WTC11 (cell line): ENCODE data around the gene PHTF1. TPM values are rescaled to one million over a fixed set of nuclear protein-coding genes. Genes with fewer than 3 reads are reported as not detected.

Source experiments
- ATAC-seq: fragments of 200-7000 bp; cut with Tn5 transposase; 2 replicates; pipeline ENCODE4 v1.10.0; 2021; ENCODE audit warnings: mild to moderate bottlenecking, moderate library complexity
- CTCF ChIA-PET: fragments of 300-600 bp; sonication (Branson Sonifier 250); formaldehyde crosslinking; loops from one replicate; lab custom pipeline; 2021; ENCODE audit warnings: antibody characterized with exemption; lab: Charles Lee
- POLR2A ChIA-PET: fragments of 350-600 bp; sonication (Branson Sonifier 250); formaldehyde crosslinking; loops from one replicate; lab custom pipeline; 2021; ENCODE audit warnings: antibody characterized with exemption; lab: Charles Lee
- DNase-seq: peaks from one replicate; pipeline ENCODE4 v3.0.0; 2021; ENCODE audit warnings: low spot score
- H3K27ac Mint-ChIP-seq: 2 replicates; pipeline ENCODE4 v1.8.0; 2021; ENCODE audit warnings: mixed read lengths
- H3K27me3 Mint-ChIP-seq: 2 replicates; pipeline ENCODE4 v1.8.0; 2021; ENCODE audit warnings: low read depth, mild to moderate bottlenecking, moderate library complexity, mixed read lengths
- H3K36me3 Mint-ChIP-seq: 2 replicates; pipeline ENCODE4 v1.8.0; 2021; ENCODE audit warnings: mixed read lengths
- H3K4me1 Mint-ChIP-seq: 2 replicates; pipeline ENCODE4 v1.8.0; 2022; ENCODE audit warnings: mixed read lengths
- H3K4me3 Mint-ChIP-seq: 2 replicates; pipeline ENCODE4 v1.8.0; 2021; ENCODE audit warnings: mild to moderate bottlenecking, moderate library complexity, mixed read lengths
- H3K9me3 Mint-ChIP-seq: 2 replicates; pipeline ENCODE4 v1.8.0; 2021; ENCODE audit warnings: mixed read lengths
- FOXP1 ChIP-seq: sonication (generic); formaldehyde crosslinking; IDR thresholded peaks from 2 replicates; pipeline ENCODE4 v1.8.0; 2022; ENCODE audit warnings: missing genetic modification reagents, mild to moderate bottlenecking, moderate library complexity, borderline replicate concordance
- GABPB1 ChIP-seq: sonication (generic); formaldehyde crosslinking; IDR thresholded peaks from 2 replicates; pipeline ENCODE4 v1.8.1; 2023; ENCODE audit warnings: mild to moderate bottlenecking, missing genetic modification reagents
- GRHL2 ChIP-seq: fragments of 250-450 bp; sonication (Bioruptor Pico); IDR thresholded peaks from 2 replicates; pipeline ENCODE4 v1.8.0; 2022; ENCODE audit warnings: mild to moderate bottlenecking, moderate library complexity; ENCODE audit not compliant: insufficient replicate concordance, severe bottlenecking
- HMGA2 ChIP-seq: fragments of 250-450 bp; sonication (Bioruptor Pico); IDR thresholded peaks from 2 replicates; pipeline ENCODE4 v1.4.0; 2021; ENCODE audit warnings: mild to moderate bottlenecking, moderate library complexity
- JUN ChIP-seq: sonication (generic); formaldehyde crosslinking; IDR thresholded peaks from 2 replicates; pipeline ENCODE4 v1.8.0; 2023; ENCODE audit warnings: mild to moderate bottlenecking, missing genetic modification reagents
- MXD4 ChIP-seq: fragments of 250-450 bp; sonication (Bioruptor Pico); IDR thresholded peaks from 2 replicates; pipeline ENCODE4 v1.8.0; 2021; ENCODE audit warnings: mild to moderate bottlenecking, moderate library complexity, borderline replicate concordance
- MYBL2 ChIP-seq: sonication (generic); formaldehyde crosslinking; IDR thresholded peaks from 2 replicates; pipeline ENCODE4 v1.8.1; 2023; ENCODE audit warnings: mild to moderate bottlenecking, moderate library complexity, missing genetic modification reagents
- NFATC4 ChIP-seq: fragments of 250-450 bp; sonication (Bioruptor Pico); IDR thresholded peaks from 2 replicates; pipeline ENCODE4 v1.9.0; 2021; ENCODE audit warnings: mild to moderate bottlenecking
- NFYB ChIP-seq: sonication (generic); formaldehyde crosslinking; conservative IDR thresholded peaks from 2 replicates; pipeline ENCODE4 v1.8.0; 2022; ENCODE audit warnings: low read depth, missing genetic modification reagents
- NR2C2 ChIP-seq: sonication (generic); formaldehyde crosslinking; IDR thresholded peaks from 2 replicates; pipeline ENCODE4 v1.8.0; 2022; ENCODE audit warnings: mild to moderate bottlenecking, missing genetic modification reagents
- SMAD4 ChIP-seq: sonication (generic); formaldehyde crosslinking; IDR thresholded peaks from 2 replicates; pipeline ENCODE4 v1.8.0; 2022; ENCODE audit warnings: mild to moderate bottlenecking, missing genetic modification reagents
- total RNA-seq: library from RNA; stranded (reverse); gene quantifications from 3 replicates; pipeline ENCODE4 v1.2.3, GENCODE V29; 2021
- TF ChIP-seq, protein P1 (sequence below): sonication (generic); formaldehyde crosslinking; conservative IDR thresholded peaks from 2 replicates; pipeline ENCODE4 v1.8.1; 2023; ENCODE audit warnings: mild to moderate bottlenecking, low read depth, missing genetic modification reagents, moderate library complexity
- TF ChIP-seq, protein P2 (sequence below): fragments of 250-450 bp; sonication (Bioruptor Pico); conservative IDR thresholded peaks from 2 replicates; pipeline ENCODE4 v1.9.0; 2021; ENCODE audit warnings: mild to moderate bottlenecking
- TF ChIP-seq, protein P3 (sequence below): sonication (generic); formaldehyde crosslinking; IDR thresholded peaks from 2 replicates; pipeline ENCODE4 v1.8.1; 2023; ENCODE audit warnings: mild to moderate bottlenecking, missing genetic modification reagents, borderline replicate concordance
- TF ChIP-seq, protein P4 (sequence below): sonication (generic); formaldehyde crosslinking; IDR thresholded peaks from 2 replicates; pipeline ENCODE4 v1.8.1; 2022; ENCODE audit warnings: mild to moderate bottlenecking, moderate library complexity, missing genetic modification reagents
- TF ChIP-seq, protein P5 (sequence below): sonication (generic); formaldehyde crosslinking; IDR thresholded peaks from 2 replicates; pipeline ENCODE4 v1.8.0; 2023; ENCODE audit warnings: missing genetic modification reagents
- TF ChIP-seq, protein P6 (sequence below): fragments of 250-450 bp; sonication (Bioruptor Pico); IDR thresholded peaks from 2 replicates; pipeline ENCODE4 v1.8.0; 2021; ENCODE audit warnings: mild to moderate bottlenecking
- TF ChIP-seq, protein P7 (sequence below): fragments of 250-450 bp; sonication (Bioruptor Pico); IDR thresholded peaks from 2 replicates; pipeline ENCODE4 v1.9.0; 2021; ENCODE audit warnings: mild to moderate bottlenecking
- TF ChIP-seq, protein P8 (sequence below): fragments of 250-450 bp; sonication (Bioruptor Pico); IDR thresholded peaks from 2 replicates; pipeline ENCODE4 v1.9.0; 2021; ENCODE audit warnings: mild to moderate bottlenecking

Gene PHTF1
- total RNA-seq, 1 experiment from 2014 or later = 28.7 TPM

DNA sequence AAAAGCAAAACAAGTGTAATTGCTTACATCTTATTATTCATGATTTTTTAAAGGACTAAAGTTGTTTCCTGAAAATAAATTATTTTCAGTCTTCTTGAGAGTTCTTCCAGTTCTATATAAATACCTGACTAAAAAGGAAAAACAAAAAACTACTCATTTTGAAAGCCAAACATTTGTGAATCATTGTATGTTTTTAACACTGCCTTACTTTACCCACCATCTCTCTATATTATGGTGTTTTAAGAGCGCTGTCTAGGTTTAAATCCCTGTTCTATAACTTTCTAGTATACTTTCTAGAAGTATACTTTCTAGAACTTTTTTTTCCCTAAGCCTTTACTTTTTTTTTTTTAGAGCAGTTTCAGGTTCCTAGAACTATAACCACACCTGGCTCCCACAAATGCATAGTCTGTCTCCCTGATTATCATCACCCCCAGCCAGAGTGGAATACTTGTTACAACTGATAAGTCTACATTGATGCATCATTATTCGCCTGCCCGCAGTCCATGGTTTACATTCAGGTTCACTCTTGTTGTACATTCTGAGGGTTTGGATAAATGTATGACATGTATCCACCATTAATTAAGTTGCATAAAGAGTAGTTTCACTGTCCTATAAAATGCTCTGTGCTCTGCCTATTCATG lies 43.2 kb upstream of the PHTF1 start:
- no peak overlapping the region for H3K4me3 Mint-ChIP-seq
- H3K4me1 Mint-ChIP-seq = peaks cover 22% of the 10 kb centered on the region

More for the DNA sequence above, 43.2 kb upstream of the PHTF1 start:
- ATAC-seq = no peak
- TF ChIP-seq, protein P1, sequence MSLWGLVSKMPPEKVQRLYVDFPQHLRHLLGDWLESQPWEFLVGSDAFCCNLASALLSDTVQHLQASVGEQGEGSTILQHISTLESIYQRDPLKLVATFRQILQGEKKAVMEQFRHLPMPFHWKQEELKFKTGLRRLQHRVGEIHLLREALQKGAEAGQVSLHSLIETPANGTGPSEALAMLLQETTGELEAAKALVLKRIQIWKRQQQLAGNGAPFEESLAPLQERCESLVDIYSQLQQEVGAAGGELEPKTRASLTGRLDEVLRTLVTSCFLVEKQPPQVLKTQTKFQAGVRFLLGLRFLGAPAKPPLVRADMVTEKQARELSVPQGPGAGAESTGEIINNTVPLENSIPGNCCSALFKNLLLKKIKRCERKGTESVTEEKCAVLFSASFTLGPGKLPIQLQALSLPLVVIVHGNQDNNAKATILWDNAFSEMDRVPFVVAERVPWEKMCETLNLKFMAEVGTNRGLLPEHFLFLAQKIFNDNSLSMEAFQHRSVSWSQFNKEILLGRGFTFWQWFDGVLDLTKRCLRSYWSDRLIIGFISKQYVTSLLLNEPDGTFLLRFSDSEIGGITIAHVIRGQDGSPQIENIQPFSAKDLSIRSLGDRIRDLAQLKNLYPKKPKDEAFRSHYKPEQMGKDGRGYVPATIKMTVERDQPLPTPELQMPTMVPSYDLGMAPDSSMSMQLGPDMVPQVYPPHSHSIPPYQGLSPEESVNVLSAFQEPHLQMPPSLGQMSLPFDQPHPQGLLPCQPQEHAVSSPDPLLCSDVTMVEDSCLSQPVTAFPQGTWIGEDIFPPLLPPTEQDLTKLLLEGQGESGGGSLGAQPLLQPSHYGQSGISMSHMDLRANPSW (CRISPR knock-in tag) = no peak
- TF ChIP-seq, protein P2, sequence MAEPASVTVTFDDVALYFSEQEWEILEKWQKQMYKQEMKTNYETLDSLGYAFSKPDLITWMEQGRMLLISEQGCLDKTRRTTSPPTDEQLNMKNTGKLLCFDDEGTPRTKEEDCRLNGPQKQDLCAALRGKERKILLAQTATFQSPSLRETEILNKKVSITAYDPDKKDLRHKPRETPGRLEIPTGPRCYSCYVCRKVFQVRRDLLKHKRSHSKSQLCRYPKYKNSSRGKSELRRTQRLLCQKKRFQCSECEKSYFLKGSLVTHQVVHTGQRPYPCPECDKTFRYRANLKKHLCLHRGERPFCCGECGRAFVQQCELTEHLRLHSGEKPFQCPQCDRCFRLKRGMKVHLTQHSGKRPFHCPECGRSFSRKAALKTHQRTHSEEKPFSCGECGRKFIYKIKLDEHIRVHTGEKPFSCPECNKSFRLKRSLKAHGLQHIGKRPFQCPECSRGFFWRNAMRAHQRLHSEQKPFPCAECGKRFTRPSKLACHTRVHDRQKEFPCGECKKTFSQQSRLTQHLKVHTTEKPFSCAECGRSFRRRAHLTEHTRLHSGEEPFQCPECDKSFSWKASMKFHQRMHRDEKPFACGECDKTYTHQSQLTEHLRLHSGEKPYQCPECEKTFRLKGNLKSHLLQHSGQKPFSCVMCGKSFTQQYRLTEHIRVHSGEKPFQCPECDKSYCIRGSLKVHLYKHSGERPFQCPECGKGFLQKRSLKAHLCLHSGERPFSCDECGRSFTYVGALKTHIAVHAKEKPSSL (CRISPR knock-in tag) = no peak
- TF ChIP-seq, protein P3, sequence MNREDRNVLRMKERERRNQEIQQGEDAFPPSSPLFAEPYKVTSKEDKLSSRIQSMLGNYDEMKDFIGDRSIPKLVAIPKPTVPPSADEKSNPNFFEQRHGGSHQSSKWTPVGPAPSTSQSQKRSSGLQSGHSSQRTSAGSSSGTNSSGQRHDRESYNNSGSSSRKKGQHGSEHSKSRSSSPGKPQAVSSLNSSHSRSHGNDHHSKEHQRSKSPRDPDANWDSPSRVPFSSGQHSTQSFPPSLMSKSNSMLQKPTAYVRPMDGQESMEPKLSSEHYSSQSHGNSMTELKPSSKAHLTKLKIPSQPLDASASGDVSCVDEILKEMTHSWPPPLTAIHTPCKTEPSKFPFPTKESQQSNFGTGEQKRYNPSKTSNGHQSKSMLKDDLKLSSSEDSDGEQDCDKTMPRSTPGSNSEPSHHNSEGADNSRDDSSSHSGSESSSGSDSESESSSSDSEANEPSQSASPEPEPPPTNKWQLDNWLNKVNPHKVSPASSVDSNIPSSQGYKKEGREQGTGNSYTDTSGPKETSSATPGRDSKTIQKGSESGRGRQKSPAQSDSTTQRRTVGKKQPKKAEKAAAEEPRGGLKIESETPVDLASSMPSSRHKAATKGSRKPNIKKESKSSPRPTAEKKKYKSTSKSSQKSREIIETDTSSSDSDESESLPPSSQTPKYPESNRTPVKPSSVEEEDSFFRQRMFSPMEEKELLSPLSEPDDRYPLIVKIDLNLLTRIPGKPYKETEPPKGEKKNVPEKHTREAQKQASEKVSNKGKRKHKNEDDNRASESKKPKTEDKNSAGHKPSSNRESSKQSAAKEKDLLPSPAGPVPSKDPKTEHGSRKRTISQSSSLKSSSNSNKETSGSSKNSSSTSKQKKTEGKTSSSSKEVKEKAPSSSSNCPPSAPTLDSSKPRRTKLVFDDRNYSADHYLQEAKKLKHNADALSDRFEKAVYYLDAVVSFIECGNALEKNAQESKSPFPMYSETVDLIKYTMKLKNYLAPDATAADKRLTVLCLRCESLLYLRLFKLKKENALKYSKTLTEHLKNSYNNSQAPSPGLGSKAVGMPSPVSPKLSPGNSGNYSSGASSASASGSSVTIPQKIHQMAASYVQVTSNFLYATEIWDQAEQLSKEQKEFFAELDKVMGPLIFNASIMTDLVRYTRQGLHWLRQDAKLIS (CRISPR knock-in tag) = no peak
- TF ChIP-seq GRHL2 (CRISPR knock-in tag) (no peak), JUN (CRISPR knock-in tag) (no peak), NFYB (CRISPR knock-in tag) (no peak), MXD4 (CRISPR knock-in tag) (no peak), FOXP1 (CRISPR knock-in tag) (no peak), NFATC4 (CRISPR knock-in tag) (no peak), HMGA2 (no peak), SMAD4 (CRISPR knock-in tag) (no peak), MYBL2 (CRISPR knock-in tag) (no peak), GABPB1 (no peak), NR2C2 (CRISPR knock-in tag) (no peak)
- TF ChIP-seq, protein P4, sequence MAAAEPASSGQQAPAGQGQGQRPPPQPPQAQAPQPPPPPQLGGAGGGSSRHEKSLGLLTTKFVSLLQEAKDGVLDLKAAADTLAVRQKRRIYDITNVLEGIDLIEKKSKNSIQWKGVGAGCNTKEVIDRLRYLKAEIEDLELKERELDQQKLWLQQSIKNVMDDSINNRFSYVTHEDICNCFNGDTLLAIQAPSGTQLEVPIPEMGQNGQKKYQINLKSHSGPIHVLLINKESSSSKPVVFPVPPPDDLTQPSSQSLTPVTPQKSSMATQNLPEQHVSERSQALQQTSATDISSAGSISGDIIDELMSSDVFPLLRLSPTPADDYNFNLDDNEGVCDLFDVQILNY (CRISPR knock-in tag) = no peak
- TF ChIP-seq, protein P5, sequence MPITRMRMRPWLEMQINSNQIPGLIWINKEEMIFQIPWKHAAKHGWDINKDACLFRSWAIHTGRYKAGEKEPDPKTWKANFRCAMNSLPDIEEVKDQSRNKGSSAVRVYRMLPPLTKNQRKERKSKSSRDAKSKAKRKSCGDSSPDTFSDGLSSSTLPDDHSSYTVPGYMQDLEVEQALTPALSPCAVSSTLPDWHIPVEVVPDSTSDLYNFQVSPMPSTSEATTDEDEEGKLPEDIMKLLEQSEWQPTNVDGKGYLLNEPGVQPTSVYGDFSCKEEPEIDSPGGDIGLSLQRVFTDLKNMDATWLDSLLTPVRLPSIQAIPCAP = no peak
- TF ChIP-seq, protein P6, sequence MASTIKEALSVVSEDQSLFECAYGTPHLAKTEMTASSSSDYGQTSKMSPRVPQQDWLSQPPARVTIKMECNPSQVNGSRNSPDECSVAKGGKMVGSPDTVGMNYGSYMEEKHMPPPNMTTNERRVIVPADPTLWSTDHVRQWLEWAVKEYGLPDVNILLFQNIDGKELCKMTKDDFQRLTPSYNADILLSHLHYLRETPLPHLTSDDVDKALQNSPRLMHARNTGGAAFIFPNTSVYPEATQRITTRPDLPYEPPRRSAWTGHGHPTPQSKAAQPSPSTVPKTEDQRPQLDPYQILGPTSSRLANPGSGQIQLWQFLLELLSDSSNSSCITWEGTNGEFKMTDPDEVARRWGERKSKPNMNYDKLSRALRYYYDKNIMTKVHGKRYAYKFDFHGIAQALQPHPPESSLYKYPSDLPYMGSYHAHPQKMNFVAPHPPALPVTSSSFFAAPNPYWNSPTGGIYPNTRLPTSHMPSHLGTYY (CRISPR knock-in tag) = no peak
- TF ChIP-seq, protein P7, sequence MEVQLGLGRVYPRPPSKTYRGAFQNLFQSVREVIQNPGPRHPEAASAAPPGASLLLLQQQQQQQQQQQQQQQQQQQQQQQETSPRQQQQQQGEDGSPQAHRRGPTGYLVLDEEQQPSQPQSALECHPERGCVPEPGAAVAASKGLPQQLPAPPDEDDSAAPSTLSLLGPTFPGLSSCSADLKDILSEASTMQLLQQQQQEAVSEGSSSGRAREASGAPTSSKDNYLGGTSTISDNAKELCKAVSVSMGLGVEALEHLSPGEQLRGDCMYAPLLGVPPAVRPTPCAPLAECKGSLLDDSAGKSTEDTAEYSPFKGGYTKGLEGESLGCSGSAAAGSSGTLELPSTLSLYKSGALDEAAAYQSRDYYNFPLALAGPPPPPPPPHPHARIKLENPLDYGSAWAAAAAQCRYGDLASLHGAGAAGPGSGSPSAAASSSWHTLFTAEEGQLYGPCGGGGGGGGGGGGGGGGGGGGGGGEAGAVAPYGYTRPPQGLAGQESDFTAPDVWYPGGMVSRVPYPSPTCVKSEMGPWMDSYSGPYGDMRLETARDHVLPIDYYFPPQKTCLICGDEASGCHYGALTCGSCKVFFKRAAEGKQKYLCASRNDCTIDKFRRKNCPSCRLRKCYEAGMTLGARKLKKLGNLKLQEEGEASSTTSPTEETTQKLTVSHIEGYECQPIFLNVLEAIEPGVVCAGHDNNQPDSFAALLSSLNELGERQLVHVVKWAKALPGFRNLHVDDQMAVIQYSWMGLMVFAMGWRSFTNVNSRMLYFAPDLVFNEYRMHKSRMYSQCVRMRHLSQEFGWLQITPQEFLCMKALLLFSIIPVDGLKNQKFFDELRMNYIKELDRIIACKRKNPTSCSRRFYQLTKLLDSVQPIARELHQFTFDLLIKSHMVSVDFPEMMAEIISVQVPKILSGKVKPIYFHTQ (CRISPR knock-in tag) = no peak
- TF ChIP-seq, protein P8, sequence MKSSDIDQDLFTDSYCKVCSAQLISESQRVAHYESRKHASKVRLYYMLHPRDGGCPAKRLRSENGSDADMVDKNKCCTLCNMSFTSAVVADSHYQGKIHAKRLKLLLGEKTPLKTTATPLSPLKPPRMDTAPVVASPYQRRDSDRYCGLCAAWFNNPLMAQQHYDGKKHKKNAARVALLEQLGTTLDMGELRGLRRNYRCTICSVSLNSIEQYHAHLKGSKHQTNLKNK (CRISPR knock-in tag) = no peak
- no peak overlapping the region for H3K27ac Mint-ChIP-seq
- ChIA-PET POLR2A (no interaction called here), CTCF (no interaction called here)
- no peaks in the 10 kb centered on the region for H3K27me3 Mint-ChIP-seq
- no peak for DNase-seq
- peaks cover 5% of the 10 kb centered on the region for H3K36me3 Mint-ChIP-seq
- H3K9me3 Mint-ChIP-seq = no peaks in the 10 kb centered on the region
